Esophagus (tissue), 2 donors: Measurements from ENCODE around the gene TDRD3. TPM values are rescaled to one million over a fixed set of nuclear protein-coding genes. Genes with fewer than 3 reads are reported as not detected.

ENCODE experiments used
- H3K27ac ChIP-seq, 2 donors: one replicate each; pipeline ENCODE4 v1.5.1; 2013; ENCODE audit warnings: low read depth in 2 of 2, mild to moderate bottlenecking in 2 of 2, inconsistent platforms in 1 of 2, low read length in 1 of 2, moderate library complexity in 1 of 2
- H3K27me3 ChIP-seq, 2 donors: one replicate each; pipeline ENCODE4 v1.6.1; 2013; ENCODE audit warnings: low read length in 2 of 2, control low read depth in 1 of 2, mild to moderate bottlenecking in 1 of 2; ENCODE audit not compliant: insufficient read depth in 2 of 2, control insufficient read depth in 1 of 2
- H3K36me3 ChIP-seq, 2 donors: one replicate each; pipeline ENCODE4 v1.6.1; 2013; ENCODE audit warnings: low read length in 1 of 2; ENCODE audit not compliant: control insufficient read depth in 2 of 2, insufficient read depth in 2 of 2
- H3K4me1 ChIP-seq, 2 donors: one replicate each; pipeline ENCODE4 v1.6.1; 2013; ENCODE audit warnings: low read length in 1 of 2; ENCODE audit not compliant: control insufficient read depth in 2 of 2, insufficient read depth in 2 of 2
- H3K4me3 ChIP-seq, 2 donors: one replicate each; pipeline ENCODE4 v1.5.1; 2013; ENCODE audit warnings: low read length in 2 of 2, mild to moderate bottlenecking in 2 of 2, low read depth in 1 of 2, moderate library complexity in 1 of 2
- H3K9me3 ChIP-seq, 2 donors: one replicate each; pipeline ENCODE4 v1.6.1; 2013; ENCODE audit warnings: mild to moderate bottlenecking in 2 of 2, low read depth in 1 of 2, low read length in 1 of 2, moderate library complexity in 1 of 2; ENCODE audit not compliant: control insufficient read depth in 2 of 2, insufficient read depth in 1 of 2
- WGBS, 2 donors: extraction: QIAGEN DNeasy Blood & Tissue Kit; methylation state at CpG; one replicate each; pipeline ENCODE4 v1.1.7; 2013; 5-methylcytosine and 5-hydroxymethylcytosine counted together
- polyA plus RNA-seq, 2 donors: library from polyadenylated mRNA; stranded (reverse); fragments of 200-250 nt; gene quantifications; one replicate each; pipeline ENCODE4 v1.2.3, GENCODE V29; 2013
- donor health status: healthy with polysubstance abuse.
- donor health status: Bipolar disorder and iron deficiency.

Gene TDRD3
- polyA plus RNA-seq, result 10 to 100 TPM in 1 of 2 donors, 1 to 10 TPM in 1; 9.4 to 14.1 TPM

GRCh38 chr13:60396783-60397703, at the start of gene TDRD3:
TSS of gene TDRD3 (plus strand) at chr13:60397220. CDS start at chr13:60397365, 145 bp downstream.
- no peaks in the 10 kb centered on the region for H3K36me3 ChIP-seq
- WGBS, 2 donors, result 0 to 1% methylated on average over 45 to 84 of the region's 84 CpGs
- peak within 1 kb of the TSS; percentile 63 to 85 for H3K4me3 ChIP-seq
- H3K27ac ChIP-seq, result peak within 1 kb of the TSS; percentile 97 to 98
- no peaks in the 10 kb centered on the region for H3K4me1 ChIP-seq
- H3K9me3 ChIP-seq, result no peaks in the 10 kb centered on the region
- H3K27me3 ChIP-seq, result no peaks in the 10 kb centered on the region

- Histone ChIP-seq H3K27me3 (no peaks in the 10 kb centered on the region), H3K4me3 (no peak overlapping the region), H3K27ac (no peak overlapping the region), H3K4me1 (no peaks in the 10 kb centered on the region), H3K9me3 (no peaks in the 10 kb centered on the region), H3K36me3 (no peaks in the 10 kb centered on the region)
- 44 to 51% methylated on average over 2 of the region's 2 CpGs for WGBS, 2 donors
Observed at GRCh38 chr13:60347690-60348089, 49.3 kb upstream of the TDRD3 start.

- Histone ChIP-seq H3K4me1 (no peaks in the 10 kb centered on the region), H3K4me3 (no peak overlapping the region), H3K27me3 (no peaks in the 10 kb centered on the region), H3K9me3 (no peaks in the 10 kb centered on the region), H3K36me3 (no peaks in the 10 kb centered on the region), H3K27ac (no peak overlapping the region)
- 60 to 63% methylated on average over 3 of the region's 3 CpGs for WGBS, 2 donors
Observed at GRCh38 chr13:60348097-60348496, 48.9 kb upstream of the TDRD3 start.

- Histone ChIP-seq H3K4me3 (no peak overlapping the region), H3K27me3 (no peaks in the 10 kb centered on the region), H3K36me3 (no peaks in the 10 kb centered on the region), H3K9me3 (no peaks in the 10 kb centered on the region), H3K27ac (no peak overlapping the region), H3K4me1 (no peaks in the 10 kb centered on the region)
- 48 to 59% methylated on average over 2 of the region's 2 CpGs for WGBS, 2 donors
Observed at GRCh38 chr13:60351326-60351725, 45.7 kb upstream of the TDRD3 start.

GRCh38 chr13:60351855-60352615, 45.0 kb upstream of the TDRD3 start:
- Histone ChIP-seq H3K9me3 (no peaks in the 10 kb centered on the region), H3K27me3 (no peaks in the 10 kb centered on the region), H3K27ac (no peak overlapping the region), H3K4me1 (no peaks in the 10 kb centered on the region), H3K36me3 (no peaks in the 10 kb centered on the region), H3K4me3 (no peak overlapping the region)
- 71 to 74% methylated on average over 4 of the region's 4 CpGs for WGBS, 2 donors

GRCh38 chr13:60352644-60353043, 44.4 kb upstream of the TDRD3 start:
- no peaks in the 10 kb centered on the region for H3K36me3 ChIP-seq
- H3K4me3 ChIP-seq, result no peak overlapping the region
- H3K27ac ChIP-seq, result no peak overlapping the region
- no peaks in the 10 kb centered on the region for H3K27me3 ChIP-seq
- no peaks in the 10 kb centered on the region for H3K4me1 ChIP-seq
- H3K9me3 ChIP-seq, result no peaks in the 10 kb centered on the region

- Histone ChIP-seq H3K36me3 (no peaks in the 10 kb centered on the region), H3K27me3 (no peaks in the 10 kb centered on the region), H3K4me3 (no peak overlapping the region), H3K9me3 (no peaks in the 10 kb centered on the region), H3K27ac (no peak overlapping the region), H3K4me1 (no peaks in the 10 kb centered on the region)
Observed at GRCh38 chr13:60355056-60355455, 42.0 kb upstream of the TDRD3 start.

GRCh38 chr13:60356970-60357369, 40.0 kb upstream of the TDRD3 start:
- H3K4me1 ChIP-seq, result no peaks in the 10 kb centered on the region
- H3K27me3 ChIP-seq, result no peaks in the 10 kb centered on the region
- no peak overlapping the region for H3K4me3 ChIP-seq
- H3K27ac ChIP-seq, result no peak overlapping the region
- H3K36me3 ChIP-seq, result no peaks in the 10 kb centered on the region
- H3K9me3 ChIP-seq, result no peaks in the 10 kb centered on the region

- Histone ChIP-seq H3K27ac (no peak overlapping the region), H3K4me1 (no peaks in the 10 kb centered on the region), H3K4me3 (no peak overlapping the region), H3K9me3 (no peaks in the 10 kb centered on the region), H3K36me3 (no peaks in the 10 kb centered on the region), H3K27me3 (no peaks in the 10 kb centered on the region)
- 86 to 92% methylated on average over 2 of the region's 2 CpGs for WGBS, 2 donors
Observed at GRCh38 chr13:60358453-60358852, 38.6 kb upstream of the TDRD3 start.
